Measurements from ENCODE around the gene CSNK1A1. TPM values are rescaled to one million over a fixed set of nuclear protein-coding genes. Genes with fewer than 3 reads are reported as not detected.
"Not testable (repeated sequence)": the region's sequence is repeated elsewhere in the genome, so short reads cannot be mapped to it uniquely, and the experiment has no call there.

The CSNK1A1 gene
- total RNA-seq, 1 donor from 2014 or later, result 82.6 TPM

DNA sequence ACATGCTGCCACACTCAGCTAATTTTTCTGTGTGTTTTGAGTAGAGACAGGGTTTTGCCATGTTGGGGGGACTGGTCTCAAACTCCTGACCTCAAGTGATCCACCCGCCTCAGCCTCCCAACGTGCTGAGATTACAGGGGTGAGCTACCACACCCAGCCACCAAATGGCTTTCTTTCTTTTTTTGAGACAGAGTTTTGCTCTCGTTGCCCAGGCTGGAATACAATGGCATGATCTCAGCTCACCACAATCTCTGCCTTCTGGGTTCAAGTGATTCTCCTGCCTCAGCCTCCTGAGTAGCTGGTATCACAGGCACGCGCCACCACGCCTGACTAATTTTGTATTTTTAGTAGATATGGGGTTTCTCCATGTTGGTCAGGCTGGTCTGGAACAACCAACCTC, 15.5 kb downstream of the CSNK1A1 start:
- DNase-seq (ENCODE audit: low spot score); ATAC-seq: not testable (repeated sequence)

DNA sequence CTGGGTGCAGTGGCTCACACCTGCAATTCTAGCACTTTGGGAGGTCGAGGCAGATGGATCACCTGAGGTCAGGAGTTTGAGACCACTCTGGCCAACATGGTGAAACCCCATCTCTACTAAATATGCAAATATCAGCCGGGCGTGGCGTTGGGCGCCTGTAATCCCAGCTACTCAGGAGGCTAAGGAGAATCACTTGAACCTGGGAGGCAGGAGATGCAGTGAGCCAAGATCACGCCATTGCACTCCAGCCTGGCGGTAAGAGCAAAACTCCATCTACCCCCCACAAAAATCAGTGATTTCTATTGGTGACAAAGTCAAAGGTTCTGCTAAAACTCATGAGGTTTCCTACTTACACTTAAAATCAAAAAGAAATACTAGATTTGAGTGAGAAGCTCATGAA, 18.8 kb downstream of the CSNK1A1 start:
- no peak for ATAC-seq
- DNase-seq (ENCODE audit: low spot score), result no peak

GRCh38 chr5:149529463-149529862, 21.8 kb downstream of the CSNK1A1 start:
- no peak for ATAC-seq
- DNase-seq (ENCODE audit: low spot score), result no peak

DNA sequence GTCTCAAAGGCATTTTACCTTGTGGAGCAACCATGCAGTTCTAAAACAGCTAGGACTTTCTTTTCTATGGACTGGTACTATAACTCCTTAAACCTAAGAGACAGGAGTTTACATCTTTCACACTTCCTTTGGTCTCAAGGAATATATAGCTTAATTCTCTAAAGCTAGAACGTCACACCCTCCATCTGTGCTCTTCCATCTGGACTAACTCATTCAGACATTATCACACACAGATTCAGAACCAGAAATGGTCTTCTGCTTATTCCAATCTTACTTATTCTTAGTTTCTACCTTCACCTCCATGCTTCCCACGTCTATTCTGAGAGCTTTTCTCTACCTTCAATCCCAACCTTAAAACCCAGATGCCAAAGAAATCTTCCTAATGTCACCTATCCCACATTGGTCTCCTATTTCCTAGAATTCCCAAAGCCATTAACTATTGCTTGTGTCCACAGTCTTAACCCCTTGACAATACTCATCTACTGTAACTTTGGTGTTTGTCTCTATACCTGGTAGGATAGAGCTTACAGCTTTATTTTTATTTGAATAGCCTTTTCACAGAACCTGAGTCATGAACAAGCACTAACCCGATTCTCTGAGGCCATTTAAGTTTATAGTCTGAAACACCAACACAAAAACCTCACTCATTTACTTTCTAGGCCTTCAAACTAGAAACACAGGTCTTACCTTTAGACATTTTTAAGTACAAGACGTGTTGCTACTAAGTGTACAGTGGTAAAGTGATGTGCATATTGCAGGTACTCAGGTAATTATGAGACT, 22.8 kb downstream of the CSNK1A1 start:
- ATAC-seq (no peak), DNase-seq (ENCODE audit: low spot score) (no peak)

GRCh38 chr5:149526845-149527590, 24.2 kb downstream of the CSNK1A1 start:
- ATAC-seq (peak; percentile 68), DNase-seq (ENCODE audit: low spot score) (no peak)

DNA sequence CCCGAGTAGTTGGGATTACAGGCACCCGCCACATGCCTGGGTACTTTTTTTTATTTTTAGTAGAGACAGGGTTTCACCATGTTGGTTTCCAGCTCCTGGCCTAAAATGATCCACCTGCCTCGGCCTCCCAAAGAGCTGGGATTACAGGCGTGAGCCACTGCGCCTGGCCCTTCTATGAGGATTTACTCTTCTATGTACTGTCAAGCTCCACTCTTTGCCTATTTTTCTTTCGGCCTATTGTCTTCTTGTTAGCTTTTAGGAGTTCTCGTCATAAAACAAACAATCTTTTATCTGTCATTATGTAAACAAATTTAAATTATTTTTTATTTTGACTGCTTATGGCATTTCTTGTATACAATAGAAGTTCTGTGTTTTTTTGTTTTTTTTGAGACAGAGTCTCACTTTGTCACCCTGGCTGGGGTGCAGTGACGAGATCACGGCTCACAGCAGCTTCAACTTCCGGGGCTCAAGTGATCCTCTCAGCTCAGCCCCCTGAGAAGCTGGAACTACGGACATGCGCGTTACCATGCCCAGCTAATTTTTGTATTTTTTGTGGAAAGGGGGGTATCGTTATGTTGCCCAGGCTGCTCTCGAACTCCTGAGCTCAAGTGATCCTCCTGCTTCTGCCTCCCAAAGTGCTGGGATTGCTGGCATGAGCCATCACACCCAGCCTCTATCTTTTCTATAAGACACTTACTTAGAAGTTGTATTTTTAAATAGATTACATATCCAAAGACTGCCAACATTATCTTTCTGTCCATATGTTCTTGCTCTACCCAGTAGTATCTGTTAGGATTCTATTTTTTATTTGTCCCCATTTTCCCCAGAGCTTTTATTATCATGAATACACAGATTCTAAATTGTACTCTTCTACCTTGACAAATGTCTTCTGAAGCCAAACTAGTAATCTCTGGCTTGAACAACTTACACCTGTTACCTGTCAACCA, 29.2 kb downstream of the CSNK1A1 start:
- no peak for DNase-seq (ENCODE audit: low spot score)
- no peak for ATAC-seq

- DNase-seq (ENCODE audit: low spot score) (no peak), ATAC-seq (peak; percentile 39)
Observed at GRCh38 chr5:149519601-149520000, 31.6 kb downstream of the CSNK1A1 start.

DNA sequence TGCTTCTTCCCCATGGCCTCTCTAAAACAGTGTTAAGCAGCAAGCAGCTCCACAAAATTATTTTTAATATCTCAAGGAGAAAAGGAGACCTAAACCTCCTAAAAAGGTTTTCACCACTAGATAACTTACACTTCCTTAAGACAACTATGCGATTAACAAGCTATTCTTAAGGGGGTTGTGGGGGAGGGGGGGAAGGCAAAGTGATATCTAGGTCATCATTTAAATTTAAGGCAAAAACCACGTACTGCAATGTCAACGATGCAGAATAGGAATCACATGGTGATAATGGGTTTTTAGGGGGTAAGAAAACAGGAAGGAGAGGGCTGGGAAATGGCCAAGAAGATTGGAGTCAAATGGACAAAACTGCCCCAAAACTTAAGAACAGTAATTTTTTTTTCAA, 32.6 kb downstream of the CSNK1A1 start:
- no peak for DNase-seq (ENCODE audit: low spot score)
- ATAC-seq, result peak; percentile 21

DNA sequence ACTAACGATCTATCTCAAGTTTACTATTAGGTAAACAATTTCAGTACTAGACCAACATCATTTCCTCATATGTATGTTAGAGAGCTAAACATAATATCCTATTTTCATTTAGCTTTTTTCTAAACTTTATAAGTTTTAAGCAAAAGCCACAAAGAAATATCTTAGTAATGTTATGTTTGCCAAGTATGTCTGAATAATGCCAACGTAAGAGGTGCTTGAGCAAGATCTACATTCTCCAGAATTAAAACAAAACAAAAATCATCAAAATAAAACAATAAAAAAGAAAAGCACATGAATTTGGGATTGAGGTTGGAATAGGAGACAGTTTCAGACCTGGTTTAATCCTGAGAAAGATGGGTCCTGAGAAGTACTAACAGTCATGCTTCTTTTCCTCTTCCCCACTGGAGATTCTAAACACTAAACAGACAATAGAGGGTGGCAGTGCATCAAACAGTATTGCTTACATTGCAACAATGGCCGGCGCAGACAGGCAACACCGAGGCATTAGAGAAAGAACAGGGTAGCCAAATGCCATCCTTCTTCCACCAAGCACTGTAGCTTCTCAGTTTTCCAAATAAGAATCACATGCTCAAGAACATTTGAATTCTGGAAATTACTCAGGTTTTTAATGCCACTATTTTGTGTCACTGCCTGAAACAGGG, 33.6 kb downstream of the CSNK1A1 start:
- DNase-seq (ENCODE audit: low spot score) (no peak), ATAC-seq (peak; percentile 42)

DNA sequence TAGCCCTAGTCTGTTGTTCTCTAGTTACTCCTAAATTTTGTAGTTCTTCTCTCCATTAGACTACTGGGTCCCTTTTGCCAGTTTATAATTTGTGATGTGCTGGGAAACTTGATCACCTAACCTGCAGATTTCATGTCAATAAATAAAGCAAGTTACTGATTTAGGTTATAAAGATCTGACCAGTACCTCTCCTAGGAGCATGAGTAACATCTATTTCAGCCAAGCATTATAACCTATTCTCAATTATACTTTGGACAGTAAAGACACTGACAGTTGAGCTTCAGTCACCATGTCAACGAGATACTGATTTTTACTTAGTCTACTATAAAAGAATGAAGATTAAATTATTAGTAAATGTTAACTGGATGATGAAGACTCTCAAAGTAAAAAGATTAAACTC, 36.7 kb downstream of the CSNK1A1 start:
- no peak for DNase-seq (ENCODE audit: low spot score)
- ATAC-seq, result no peak

DNA sequence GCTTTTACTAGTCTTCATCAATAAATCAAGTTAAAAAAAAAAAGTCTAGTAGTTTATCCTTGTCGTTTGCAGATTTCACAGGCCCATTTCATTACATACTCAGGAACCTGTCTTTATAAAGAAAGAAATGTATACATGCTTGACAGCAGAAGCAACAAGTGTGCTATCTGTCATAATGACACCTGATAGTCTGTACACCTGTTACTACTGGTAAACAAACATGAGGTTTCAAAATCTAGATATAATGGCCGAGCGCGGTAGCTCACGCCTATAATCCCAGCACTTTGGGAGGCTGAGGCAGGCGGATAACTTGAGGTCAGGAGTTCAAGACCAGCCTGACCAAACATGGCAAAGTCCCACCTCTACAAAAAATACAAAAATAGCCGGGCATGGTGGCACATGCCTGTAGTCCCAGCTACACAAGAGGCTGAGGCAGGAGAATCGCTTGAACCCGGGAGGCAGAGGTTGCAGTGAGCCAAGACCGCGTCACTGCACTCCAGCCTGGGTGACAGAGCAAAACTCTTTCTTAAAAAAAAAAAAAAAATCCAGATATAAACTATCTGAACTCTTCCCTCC, 37.8 kb downstream of the CSNK1A1 start:
- ATAC-seq, result not testable (repeated sequence)

DNA sequence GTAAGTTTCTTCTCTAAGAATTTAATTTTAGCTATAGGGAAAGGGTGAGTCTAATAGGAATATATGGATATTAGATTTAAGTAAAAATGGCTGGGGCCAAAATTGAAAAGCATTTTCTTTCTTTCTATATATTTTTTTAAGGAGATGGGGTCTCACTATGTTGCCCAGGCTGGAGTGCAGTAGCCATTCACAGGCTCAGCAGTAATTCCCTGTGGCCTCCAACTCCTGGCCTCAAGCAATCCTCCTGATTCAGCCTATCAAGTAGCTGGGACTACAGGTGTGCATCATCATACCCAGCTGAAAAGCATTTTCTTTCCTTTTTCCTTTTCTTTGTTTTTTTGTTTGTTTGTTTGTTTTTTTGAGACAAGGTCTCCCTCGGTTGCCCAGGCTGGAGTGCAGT, 41.1 kb downstream of the CSNK1A1 start:
- DNase-seq (ENCODE audit: low spot score) (no peak), ATAC-seq (no peak)

More for the DNA sequence above, 37.8 kb downstream of the CSNK1A1 start:
- not testable (repeated sequence) for DNase-seq (ENCODE audit: low spot score)

GRCh38 chr5:149504677-149505076, 46.6 kb downstream of the CSNK1A1 start:
- ATAC-seq, result no peak
- DNase-seq (ENCODE audit: low spot score), result no peak

GRCh38 chr5:149503006-149503405, 48.2 kb downstream of the CSNK1A1 start:
- DNase-seq (ENCODE audit: low spot score) (no peak), ATAC-seq (no peak)

DNA sequence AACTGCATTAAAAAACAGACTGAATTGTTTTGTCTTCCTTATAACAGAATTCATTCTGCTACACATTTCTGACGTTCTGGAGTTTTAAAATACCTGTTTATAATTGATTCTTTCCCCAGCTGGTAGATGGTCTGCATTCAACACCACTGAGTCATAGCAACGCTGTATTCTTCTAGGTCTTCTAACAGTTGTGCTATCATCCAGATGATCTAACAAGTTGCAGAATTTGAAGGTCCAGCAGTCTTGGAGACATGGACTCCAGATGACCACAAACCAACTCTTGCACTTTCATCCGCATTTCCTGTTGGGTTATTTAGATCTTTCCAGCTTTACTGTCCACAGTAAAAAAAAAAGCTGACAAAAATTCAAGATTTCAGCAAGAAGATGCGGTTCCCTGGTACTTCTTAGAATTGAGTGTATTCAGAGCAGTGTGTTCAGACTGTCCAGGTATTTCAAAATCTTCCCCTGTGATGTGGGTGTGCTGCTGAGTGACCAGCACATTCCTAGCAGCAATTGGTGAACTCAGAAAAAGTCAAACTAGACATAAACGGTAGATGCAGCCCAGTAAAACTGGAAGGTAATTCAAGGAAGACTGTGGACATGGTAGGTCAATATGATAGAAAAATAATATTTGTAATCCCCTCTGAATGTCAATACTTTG, 50.2 kb downstream of the CSNK1A1 start:
- ATAC-seq, result no peak

DNA sequence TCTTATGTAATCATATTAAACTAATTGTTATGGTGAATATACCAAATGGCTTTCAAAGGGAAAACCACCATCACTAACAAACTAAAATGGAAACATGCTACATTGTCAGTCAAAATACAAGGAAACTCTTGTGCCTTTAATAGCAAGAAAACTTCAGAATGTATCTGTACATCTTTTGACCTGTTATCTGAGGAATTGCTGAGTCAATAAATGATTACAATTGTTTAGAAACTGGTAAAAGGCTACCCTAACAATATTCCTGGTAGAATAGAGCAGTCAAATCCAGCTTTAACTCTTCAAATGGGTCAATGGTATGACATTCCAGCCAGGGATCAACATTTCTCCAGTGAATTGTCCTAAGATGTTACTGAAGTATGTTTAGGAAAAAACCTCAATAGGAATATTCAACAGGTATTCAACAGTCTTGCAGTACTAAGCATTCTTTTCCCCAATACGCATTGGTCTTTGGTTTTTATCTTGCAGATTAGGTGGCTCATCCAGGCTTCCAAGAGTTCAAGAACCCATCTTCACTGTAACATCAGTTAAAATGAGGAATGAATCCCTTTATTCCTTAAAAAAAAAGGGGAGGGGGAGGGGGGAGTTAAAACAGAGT, 52.4 kb downstream of the CSNK1A1 start:
- ATAC-seq (no peak), DNase-seq (ENCODE audit: low spot score) (no peak)

More for the DNA sequence above, 50.2 kb downstream of the CSNK1A1 start:
- DNase-seq (ENCODE audit: low spot score), result no peak

DNA sequence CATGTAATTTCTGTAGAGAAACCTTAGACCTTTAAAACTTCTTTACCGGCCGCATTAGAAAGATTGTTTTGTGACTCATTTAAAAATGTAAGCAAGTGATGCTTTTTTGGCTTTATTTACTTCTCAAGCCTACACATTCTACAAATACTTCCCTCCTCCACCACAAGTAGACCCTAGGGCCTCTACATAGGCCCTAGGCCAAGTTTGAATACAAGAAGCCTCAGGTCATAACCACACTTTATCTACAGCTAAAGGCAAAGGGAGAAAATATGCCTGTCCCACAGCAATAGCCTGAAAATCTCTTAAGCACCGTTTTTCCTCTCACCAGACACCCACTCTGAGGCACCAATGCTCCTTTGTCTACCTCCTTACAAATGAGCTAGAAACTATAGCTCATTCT, 53.9 kb downstream of the CSNK1A1 start:
- DNase-seq (ENCODE audit: low spot score) (no peak), ATAC-seq (no peak)

DNA sequence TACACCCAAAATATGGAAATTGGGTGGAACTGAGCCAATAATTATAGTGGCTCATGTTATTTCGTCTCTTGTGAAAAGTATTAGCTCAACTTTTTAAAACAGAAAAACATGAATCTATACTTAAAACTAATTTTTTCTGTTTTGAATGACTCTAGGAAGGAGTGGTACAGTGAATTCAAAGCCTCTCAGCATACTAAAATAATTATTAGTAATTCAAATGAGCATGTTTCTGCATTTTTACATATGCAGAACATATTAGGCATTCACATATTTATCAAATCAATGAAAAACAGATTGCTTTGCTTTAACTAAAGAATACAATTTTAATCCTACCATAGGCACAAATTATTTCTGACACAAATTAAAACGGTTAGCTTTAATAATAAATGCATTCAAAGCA, 54.3 kb downstream of the CSNK1A1 start:
- no peak for DNase-seq (ENCODE audit: low spot score)
- no peak for ATAC-seq

- ATAC-seq (no peak), DNase-seq (ENCODE audit: low spot score) (no peak)
Observed at GRCh38 chr5:149496166-149496565, 55.1 kb downstream of the CSNK1A1 start.
